ENCODE measurements around the gene AASDH. TPM values are rescaled to one million over a fixed set of nuclear protein-coding genes. Genes with fewer than 3 reads are reported as not detected.

AASDH gene
- total RNA-seq, 3 donors from 2014 or later (not counting 1 experiment from before 2014, with no cell fraction given), result 9.5 to 14.2 (median 9.6) TPM

DNA sequence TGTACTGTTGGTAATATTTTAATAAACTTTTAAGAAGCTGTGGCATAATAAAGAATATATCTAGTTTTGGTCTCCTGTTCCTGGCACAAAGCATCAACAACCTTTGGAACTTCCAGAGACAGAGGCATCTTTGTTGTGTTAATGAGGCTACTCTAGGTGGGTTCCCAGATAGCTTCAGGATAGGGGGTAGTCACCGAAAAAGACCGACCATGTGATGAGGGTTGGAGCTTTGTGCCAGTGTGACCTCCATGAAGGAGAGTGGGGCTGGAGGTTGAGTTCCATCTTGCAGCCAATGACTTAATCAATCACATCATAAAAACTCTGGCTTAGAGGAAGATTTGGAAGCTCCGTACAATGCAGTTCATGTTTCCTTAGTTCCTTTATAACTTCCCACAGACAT lies 38.2 kb upstream of the AASDH start:
- H3K4me1 Mint-ChIP-seq, result no peaks in the 10 kb centered on the region
- no peak overlapping the region for H3K4me3 Mint-ChIP-seq
- Histone ChIP-seq H3K27ac (ENCODE audit: low read length) (no peak overlapping the region), H3K4me3 (ENCODE audit: low read length) (no peak overlapping the region), H3K4me1 (ENCODE audit: control insufficient read depth, insufficient read depth, low read length) (no peaks in the 10 kb centered on the region), H3K9me3 (ENCODE audit: control insufficient read depth, insufficient read depth, low read length) (no peaks in the 10 kb centered on the region), H3K36me3 (ENCODE audit: control insufficient read depth, insufficient read depth, low read length) (no peaks in the 10 kb centered on the region), H3K27me3 (ENCODE audit: control insufficient read depth, insufficient read depth, low read length) (no peaks in the 10 kb centered on the region)
- no peak overlapping the region for H3K27ac Mint-ChIP-seq
- H3K27me3 Mint-ChIP-seq (ENCODE audit: low read depth in 2 of 2), result no peaks in the 10 kb centered on the region
- no peak for TF ChIP-seq CTCF (IDR thresholded peaks at IDR 0.05)
- H3K9me3 Mint-ChIP-seq, result no peaks in the 10 kb centered on the region
- no peak for ATAC-seq
- WGBS (ENCODE audit: insufficient coverage), result 95% methylated on average over 3 of the region's 3 CpGs
- no peak for DNase-seq
- H3K36me3 Mint-ChIP-seq, result no peaks in the 10 kb centered on the region
- intact Hi-C loops (cut with micrococcal nuclease), result loop anchor here (1.0 kb wide), 3 partner anchors 119 to 411 kb away; no protein-coding TSS in a partner anchor

DNA sequence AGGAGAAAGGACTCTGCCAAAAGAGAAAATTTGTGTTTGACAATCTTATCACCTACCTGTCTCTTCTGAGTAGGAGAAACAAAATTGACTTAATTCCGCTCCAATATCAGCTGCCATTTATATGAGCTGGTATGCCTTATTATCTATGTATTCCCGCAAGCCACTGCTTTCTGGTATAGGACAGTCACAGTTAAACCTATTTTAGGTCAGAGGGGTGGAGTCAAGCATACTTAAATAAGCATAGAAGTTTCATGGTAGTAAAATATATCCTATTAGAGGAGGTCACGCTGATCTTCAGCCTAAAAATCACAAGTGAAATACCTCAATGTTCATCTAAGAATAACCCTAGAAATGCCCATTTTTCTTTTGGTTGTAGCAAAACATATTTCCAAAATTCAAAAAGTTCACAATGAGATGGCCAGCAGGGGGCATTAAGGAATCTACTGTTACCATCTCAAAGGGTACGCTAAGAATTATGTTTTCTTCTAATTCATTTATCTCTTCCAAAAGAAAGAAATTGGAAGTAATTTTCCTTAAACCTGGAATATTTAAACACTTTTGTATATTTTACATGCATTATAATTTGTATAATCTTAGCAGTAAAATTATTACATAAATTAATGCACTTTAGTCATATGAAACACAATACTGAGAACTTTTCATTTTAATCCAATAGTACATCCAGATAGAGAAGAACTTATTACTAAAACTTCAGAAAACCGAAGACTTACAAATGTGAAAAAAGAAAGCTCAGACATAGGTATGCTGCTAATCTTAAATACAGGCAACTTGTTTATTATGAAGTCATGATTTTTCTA lies 37.6 kb upstream of the AASDH start:
- Histone ChIP-seq H3K4me1 (ENCODE audit: control insufficient read depth, insufficient read depth, low read length) (no peaks in the 10 kb centered on the region), H3K4me3 (ENCODE audit: low read length) (no peak overlapping the region), H3K27me3 (ENCODE audit: control insufficient read depth, insufficient read depth, low read length) (no peaks in the 10 kb centered on the region), H3K9me3 (ENCODE audit: control insufficient read depth, insufficient read depth, low read length) (no peaks in the 10 kb centered on the region), H3K36me3 (ENCODE audit: control insufficient read depth, insufficient read depth, low read length) (no peaks in the 10 kb centered on the region), H3K27ac (ENCODE audit: low read length) (no peak overlapping the region)
- H3K27ac Mint-ChIP-seq, result no peak overlapping the region
- no peaks in the 10 kb centered on the region for H3K9me3 Mint-ChIP-seq
- no peaks in the 10 kb centered on the region for H3K36me3 Mint-ChIP-seq
- TF ChIP-seq CTCF (IDR thresholded peaks at IDR 0.05), result peak; percentile 77
- no peaks in the 10 kb centered on the region for H3K27me3 Mint-ChIP-seq (ENCODE audit: low read depth in 2 of 2)
- no peaks in the 10 kb centered on the region for H3K4me1 Mint-ChIP-seq
- DNase-seq (peak in 1 of 2 donors; percentile 77), ATAC-seq (peak in 2 of 3 donors; percentile 45 to 58)
- intact Hi-C loops (cut with micrococcal nuclease), result loop anchor here (1.0 kb wide), 3 partner anchors 119 to 411 kb away; no protein-coding TSS in a partner anchor
- H3K4me3 Mint-ChIP-seq, result no peak overlapping the region
- 77% methylated on average over 3 of the region's 5 CpGs for WGBS (ENCODE audit: insufficient coverage)

- intact Hi-C loops (cut with micrococcal nuclease), result no loop called here
- Histone ChIP-seq H3K36me3 (ENCODE audit: control insufficient read depth, insufficient read depth, low read length) (no peaks in the 10 kb centered on the region), H3K27ac (ENCODE audit: low read length) (no peak overlapping the region), H3K4me1 (ENCODE audit: control insufficient read depth, insufficient read depth, low read length) (no peaks in the 10 kb centered on the region), H3K27me3 (ENCODE audit: control insufficient read depth, insufficient read depth, low read length) (no peaks in the 10 kb centered on the region), H3K4me3 (ENCODE audit: low read length) (no peak overlapping the region), H3K9me3 (ENCODE audit: control insufficient read depth, insufficient read depth, low read length) (no peaks in the 10 kb centered on the region)
- no peaks in the 10 kb centered on the region for H3K27me3 Mint-ChIP-seq (ENCODE audit: low read depth in 2 of 2)
- H3K4me3 Mint-ChIP-seq, result no peak overlapping the region
- no peak for ATAC-seq
- H3K36me3 Mint-ChIP-seq, result no peaks in the 10 kb centered on the region
- H3K4me1 Mint-ChIP-seq, result no peaks in the 10 kb centered on the region
- 95% methylated on average over 5 of the region's 5 CpGs for WGBS (ENCODE audit: insufficient coverage)
- no peak for DNase-seq
- no peaks in the 10 kb centered on the region for H3K9me3 Mint-ChIP-seq
- no peak for TF ChIP-seq CTCF (IDR thresholded peaks at IDR 0.05)
- H3K27ac Mint-ChIP-seq, result no peak overlapping the region
Measured at GRCh38 chr4:56424176-56424575, 36.9 kb upstream of the AASDH start.
